Neutrophil (primary cell): ENCODE results near the gene CBARP.

Source experiments
- H3K27ac ChIP-seq: fragments of 200-600 bp; sonication (generic); 2 replicates; pipeline ENCODE4 v1.5.1; 2016; ENCODE audit warnings: mild to moderate bottlenecking, moderate library complexity
- H3K27me3 ChIP-seq: fragments of 200-600 bp; sonication (generic); 2 replicates; pipeline ENCODE4 v1.6.0; 2016; ENCODE audit warnings: mild to moderate bottlenecking
- H3K36me3 ChIP-seq: fragments of 200-600 bp; sonication (generic); 2 replicates; pipeline ENCODE4 v1.5.1; 2017
- H3K4me1 ChIP-seq, 2 experiments: fragments of 200-600 bp in 1 of 2; sonication (generic) in 1 of 2; 1 replicate in 1 of 2; 2 replicates in 1 of 2; pipeline versions ENCODE4 v1.5.1 to v1.6.1; 2013 to 2016; ENCODE audit warnings: low read depth in 1 of 2, low read length in 1 of 2, mild to moderate bottlenecking in 1 of 2, moderate library complexity in 1 of 2; ENCODE audit not compliant: control insufficient read depth in 1 of 2, insufficient read depth in 1 of 2
- H3K4me3 ChIP-seq, 2 experiments: fragments of 200-600 bp in 1 of 2; sonication (generic) in 1 of 2; 1 replicate in 1 of 2; 2 replicates in 1 of 2; pipeline ENCODE4 v1.5.1; 2013 to 2016; ENCODE audit warnings: low read depth in 1 of 2, low read length in 1 of 2, mild to moderate bottlenecking in 1 of 2, moderate library complexity in 1 of 2
- H3K9me3 ChIP-seq: fragments of 200-600 bp; sonication (generic); 2 replicates; pipeline ENCODE4 v1.5.1; 2016
- TF ChIP-seq, protein P1 (sequence below): fragments of 200-600 bp; sonication (generic); IDR thresholded peaks from 2 replicates; pipeline ENCODE4 v1.5.1; 2016; ENCODE audit warnings: antibody characterized with exemption

The CBARP gene

DNA sequence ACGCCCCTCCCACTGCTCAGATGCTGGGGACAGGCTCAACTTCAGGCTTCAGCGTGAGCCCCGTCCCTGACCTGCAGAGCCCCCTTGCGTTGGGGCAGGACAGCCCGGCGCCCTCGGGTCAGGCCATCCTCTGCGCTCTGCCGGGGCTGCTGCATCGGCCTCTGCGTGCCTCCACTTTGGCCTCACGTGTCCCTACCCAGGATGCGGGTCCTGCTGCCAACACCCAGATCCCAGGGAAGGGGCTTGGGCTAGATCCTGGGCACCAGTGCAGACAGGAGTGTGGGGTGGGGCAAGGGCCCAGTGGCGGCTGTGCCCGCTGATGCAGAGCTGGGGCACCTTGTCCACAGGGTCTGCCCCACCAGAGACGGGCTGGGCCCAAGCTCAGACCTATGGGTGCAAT is 13.0 kb downstream of the CBARP start:
- TF ChIP-seq, protein P1, sequence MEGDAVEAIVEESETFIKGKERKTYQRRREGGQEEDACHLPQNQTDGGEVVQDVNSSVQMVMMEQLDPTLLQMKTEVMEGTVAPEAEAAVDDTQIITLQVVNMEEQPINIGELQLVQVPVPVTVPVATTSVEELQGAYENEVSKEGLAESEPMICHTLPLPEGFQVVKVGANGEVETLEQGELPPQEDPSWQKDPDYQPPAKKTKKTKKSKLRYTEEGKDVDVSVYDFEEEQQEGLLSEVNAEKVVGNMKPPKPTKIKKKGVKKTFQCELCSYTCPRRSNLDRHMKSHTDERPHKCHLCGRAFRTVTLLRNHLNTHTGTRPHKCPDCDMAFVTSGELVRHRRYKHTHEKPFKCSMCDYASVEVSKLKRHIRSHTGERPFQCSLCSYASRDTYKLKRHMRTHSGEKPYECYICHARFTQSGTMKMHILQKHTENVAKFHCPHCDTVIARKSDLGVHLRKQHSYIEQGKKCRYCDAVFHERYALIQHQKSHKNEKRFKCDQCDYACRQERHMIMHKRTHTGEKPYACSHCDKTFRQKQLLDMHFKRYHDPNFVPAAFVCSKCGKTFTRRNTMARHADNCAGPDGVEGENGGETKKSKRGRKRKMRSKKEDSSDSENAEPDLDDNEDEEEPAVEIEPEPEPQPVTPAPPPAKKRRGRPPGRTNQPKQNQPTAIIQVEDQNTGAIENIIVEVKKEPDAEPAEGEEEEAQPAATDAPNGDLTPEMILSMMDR, result no peak
- Histone ChIP-seq H3K4me3 (no peak overlapping the region), H3K9me3 (no peaks in the 10 kb centered on the region), H3K27ac (no peak overlapping the region), H3K27me3 (no peaks in the 10 kb centered on the region), H3K4me1 (no peaks in the 10 kb centered on the region), H3K36me3 (peaks cover 84% of the 10 kb centered on the region)

DNA sequence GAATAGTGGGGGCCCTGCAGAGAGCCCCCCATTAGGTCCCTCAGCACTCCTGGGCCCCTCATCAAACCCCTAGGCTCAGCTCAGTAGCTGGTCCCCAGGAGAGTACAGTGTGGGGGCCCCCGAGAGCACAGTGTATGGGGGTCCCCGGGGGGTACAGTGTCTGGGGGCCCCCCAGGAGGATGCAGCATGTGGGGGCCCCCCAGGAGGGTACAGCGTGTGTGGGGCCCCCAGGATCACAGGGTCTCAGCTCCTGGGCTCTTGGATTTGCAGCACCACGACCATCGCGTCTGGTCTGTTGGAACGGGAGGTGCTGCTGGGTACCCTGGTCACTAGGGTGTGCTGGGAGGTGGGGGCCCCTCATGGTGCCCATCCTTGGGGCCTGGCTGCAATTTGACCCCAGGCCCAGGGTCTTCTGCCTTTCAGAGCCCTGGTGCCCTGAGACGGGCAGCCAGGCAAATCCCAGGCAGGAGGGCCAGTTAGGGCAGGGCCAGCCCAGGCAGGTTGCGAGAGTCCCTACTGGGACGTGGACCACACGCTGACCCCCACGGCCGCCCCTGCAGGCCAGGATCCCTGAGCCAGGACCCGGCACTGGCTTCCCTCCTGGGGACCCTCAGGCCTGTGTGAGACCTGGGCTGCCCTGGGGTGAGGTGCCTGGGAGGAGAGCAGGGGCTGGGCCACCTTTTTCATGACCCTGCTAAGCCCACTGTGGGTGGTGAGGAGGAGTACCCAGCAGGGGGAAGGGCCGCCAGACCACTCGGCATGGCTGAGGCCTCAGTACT is 13.6 kb downstream of the CBARP start:
- Histone ChIP-seq H3K27ac (no peak overlapping the region), H3K36me3 (peaks cover 86% of the 10 kb centered on the region), H3K4me1 (no peaks in the 10 kb centered on the region), H3K27me3 (no peaks in the 10 kb centered on the region), H3K9me3 (no peaks in the 10 kb centered on the region), H3K4me3 (no peak overlapping the region)
- TF ChIP-seq, protein P1, result no peak

DNA sequence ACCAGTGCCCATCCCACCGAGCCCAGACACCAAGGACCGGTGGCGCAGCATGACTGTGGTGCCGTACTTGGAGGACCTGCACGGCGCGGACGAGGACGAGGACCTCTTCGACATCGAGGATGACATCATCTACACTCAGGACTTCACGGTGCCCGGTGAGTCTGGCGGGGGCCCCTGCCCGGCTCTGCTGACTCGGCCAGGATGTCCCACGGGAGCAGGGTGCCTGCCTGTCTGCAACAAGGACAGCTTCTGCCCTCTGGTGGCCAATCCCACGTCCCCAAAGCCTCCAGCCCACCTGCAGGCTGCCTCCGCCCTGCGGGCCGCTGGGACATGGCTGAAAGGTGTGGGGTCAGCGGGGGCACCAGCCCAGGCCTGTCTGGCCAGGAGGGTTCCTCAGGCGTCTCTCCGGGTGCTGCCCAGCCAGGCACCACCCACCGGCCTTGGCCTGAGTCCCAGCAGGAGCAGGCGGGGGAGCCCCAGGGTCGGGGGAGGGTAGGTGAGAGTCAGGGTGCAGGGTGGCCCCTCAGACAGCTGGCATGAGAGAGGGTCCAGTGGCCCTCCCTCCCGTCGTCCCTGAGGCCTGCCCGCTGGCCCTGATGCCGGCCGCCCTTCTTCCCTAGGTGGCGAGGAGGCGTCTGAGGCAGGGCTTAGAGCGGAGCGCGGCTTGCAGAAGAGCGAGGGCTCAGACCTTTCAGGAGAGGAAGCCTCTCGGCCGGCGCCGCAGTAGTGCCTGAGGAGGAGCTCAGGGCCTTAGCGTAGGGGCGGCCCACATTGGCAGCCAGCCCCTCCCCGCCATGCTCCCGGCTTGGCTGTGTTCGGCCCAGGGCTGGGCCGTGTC is 14.6 kb downstream of the CBARP start:
- H3K4me3 ChIP-seq, result no peak overlapping the region
- H3K27me3 ChIP-seq, result no peaks in the 10 kb centered on the region
- peaks cover 85% of the 10 kb centered on the region for H3K36me3 ChIP-seq
- H3K27ac ChIP-seq, result no peak overlapping the region
- TF ChIP-seq, protein P1, result no peak
- H3K4me1 ChIP-seq, result no peaks in the 10 kb centered on the region
- no peaks in the 10 kb centered on the region for H3K9me3 ChIP-seq

DNA sequence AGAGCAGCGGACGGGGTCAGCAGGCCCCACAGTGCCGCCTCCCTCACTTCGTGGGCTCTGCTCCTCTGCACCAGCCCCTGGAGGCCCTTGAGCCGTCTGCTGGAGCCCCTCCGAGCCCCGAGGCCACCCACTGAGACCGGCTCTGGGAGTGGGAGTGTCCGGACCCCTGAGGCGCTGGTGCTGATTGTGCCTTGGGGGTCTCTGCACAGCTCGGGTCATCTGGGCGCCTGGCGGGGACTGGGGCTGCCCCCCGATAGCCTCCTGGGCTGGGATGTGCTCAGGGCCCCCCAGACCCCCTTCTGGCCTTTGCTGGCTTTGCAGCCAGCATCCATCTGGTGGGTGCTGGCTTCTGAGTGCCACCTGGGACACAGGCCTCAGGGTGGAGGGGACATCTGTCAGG is 15.4 kb downstream of the CBARP start:
- H3K27ac ChIP-seq, result no peak overlapping the region
- peaks cover 76% of the 10 kb centered on the region for H3K36me3 ChIP-seq
- TF ChIP-seq, protein P1, result no peak
- no peaks in the 10 kb centered on the region for H3K4me1 ChIP-seq
- no peak overlapping the region for H3K4me3 ChIP-seq
- no peaks in the 10 kb centered on the region for H3K27me3 ChIP-seq
- H3K9me3 ChIP-seq, result no peaks in the 10 kb centered on the region

DNA sequence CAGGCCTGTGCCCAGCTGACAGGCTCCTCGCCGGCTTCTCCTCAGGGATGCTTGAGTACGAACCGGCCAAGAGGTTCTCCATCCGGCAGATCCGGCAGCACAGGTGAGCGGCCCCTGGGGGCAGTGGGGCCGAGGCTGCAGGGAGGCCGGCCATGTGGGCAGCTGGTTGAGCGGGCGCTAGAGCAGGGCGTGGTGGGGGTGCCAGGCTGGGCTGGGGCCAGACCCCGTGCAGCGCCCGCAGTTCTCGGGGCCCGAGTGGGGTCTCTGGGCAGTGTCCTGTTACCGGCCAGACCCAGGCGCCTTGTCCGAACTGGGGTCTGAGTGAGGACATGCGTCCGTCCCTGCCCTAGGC is 15.9 kb downstream of the CBARP start:
- Histone ChIP-seq H3K4me3 (no peak overlapping the region), H3K27ac (no peak overlapping the region)

More for the DNA sequence above, 15.9 kb downstream of the CBARP start:
- TF ChIP-seq, protein P1, result no peak
- no peaks in the 10 kb centered on the region for H3K9me3 ChIP-seq
- no peaks in the 10 kb centered on the region for H3K4me1 ChIP-seq
- H3K27me3 ChIP-seq, result no peaks in the 10 kb centered on the region
- H3K36me3 ChIP-seq, result peaks cover 71% of the 10 kb centered on the region
